Upper lobe of left lung (tissue), 6 donors: ENCODE measurements around the gene NUP210. TPM values are rescaled to one million over a fixed set of nuclear protein-coding genes. Genes with fewer than 3 reads are reported as not detected.

Experiments used
- ATAC-seq, 2 donors: fragments of 200-7000 bp; cut with Tn5 transposase; one replicate each; pipeline ENCODE4 v1.9.1; 2022; ENCODE audit warnings: mild to moderate bottlenecking in 2 of 2, moderate library complexity in 2 of 2; ENCODE audit not compliant: low FRiP score in 2 of 2
- DNase-seq, 2 donors: peaks; one replicate each; pipeline ENCODE4 v3.0.0-alpha.2; 2019 to 2020
- H3K27ac ChIP-seq, 4 donors: fragments of 200-600 bp; sonication (generic); one replicate each; pipeline ENCODE4 v1.5.1; 2016 to 2019
- H3K27me3 ChIP-seq, 4 donors: fragments of 200-600 bp; sonication (generic); one replicate each; pipeline ENCODE4 v1.5.1; 2017 to 2019
- H3K36me3 ChIP-seq, 4 donors: fragments of 200-600 bp; sonication (generic); one replicate each; pipeline ENCODE4 v1.5.1; 2016 to 2019
- H3K4me1 ChIP-seq, 4 donors: fragments of 200-600 bp; sonication (generic); one replicate each; pipeline ENCODE4 v1.5.1; 2018 to 2019
- H3K4me3 ChIP-seq, 4 donors: fragments of 200-600 bp; sonication (generic); one replicate each; pipeline ENCODE4 v1.5.1; 2017 to 2019; ENCODE audit warnings: mild to moderate bottlenecking in 2 of 4, moderate library complexity in 1 of 4
- H3K9me3 ChIP-seq, 4 donors: fragments of 200-600 bp; sonication (generic); one replicate each; pipeline ENCODE4 v1.5.1; 2018 to 2019
- CTCF ChIP-seq, 6 experiments: fragments of 450-650 bp in 4 of 6; fragments of 200-600 bp in 2 of 6; sonication (generic) in 2 of 6; IDR thresholded peaks; one replicate each; pipeline ENCODE4 v1.5.1; 2016 to 2019; ENCODE audit warnings: antibody characterized with exemption in 6 of 6
- EP300 ChIP-seq, 4 donors: sonication (generic); formaldehyde crosslinking; IDR thresholded peaks; one replicate each; pipeline ENCODE4 v1.5.1; 2017; ENCODE audit warnings: antibody characterized with exemption in 4 of 4, control low read depth in 2 of 4
- POLR2A ChIP-seq, 4 donors: fragments of 450-650 bp; IDR thresholded peaks; one replicate each; pipeline ENCODE4 v1.5.1; 2016 to 2017; ENCODE audit warnings: antibody characterized with exemption in 4 of 4, mild to moderate bottlenecking in 2 of 4
- POLR2AphosphoS5 ChIP-seq, 2 donors: sonication (generic); formaldehyde crosslinking; IDR thresholded peaks; one replicate each; pipeline ENCODE4 v1.5.1; 2017; ENCODE audit warnings: antibody characterized with exemption in 2 of 2
- WGBS, 2 donors: methylation state at CpG; one replicate each; pipeline ENCODE4 v1.1.5; 2017 to 2018; 5-methylcytosine and 5-hydroxymethylcytosine counted together
- total RNA-seq, 6 donors: library from RNA; depleted of rRNA in 4 of 6; stranded (reverse); fragments of >200 nt in 4 of 6; gene quantifications; one replicate each; pipeline versions ENCODE4 v1.1.0 to v1.2.1, GENCODE V29; 2016 to 2021
- donor health status: DM: no; HTN: no; CAD: no; lungs with moderate emphysema.
- donor health status: DM: no; HTN: yes; CAD: no; lungs with severe emphysema.

Gene NUP210
- total RNA-seq, 6 donors from 2014 or later: 14.6 to 23.0 (median 20.8) TPM

DNA sequence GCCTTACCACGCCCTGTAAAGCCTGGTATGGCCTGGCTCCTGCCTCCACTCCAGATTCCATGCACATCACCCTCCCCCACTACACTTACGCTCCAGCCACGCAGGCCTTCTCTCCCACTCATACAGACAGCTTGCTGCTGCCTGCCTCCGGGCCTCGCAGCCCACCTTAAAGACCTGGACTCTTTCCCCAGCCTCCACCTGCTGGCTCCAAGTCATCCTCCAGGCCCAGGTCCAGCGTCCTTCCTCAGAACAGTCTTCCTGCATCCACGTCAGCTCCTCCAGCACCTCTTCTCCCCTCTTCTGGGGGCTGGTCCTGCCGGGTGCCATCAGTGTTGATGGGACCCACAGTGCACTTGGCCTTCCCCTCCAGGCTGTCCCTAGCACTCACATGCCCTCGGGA is 75.5 kb downstream of the NUP210 start:
- ATAC-seq: no peak
- WGBS, 2 donors: 93 to 94% methylated on average over 9 of the region's 9 CpGs

DNA sequence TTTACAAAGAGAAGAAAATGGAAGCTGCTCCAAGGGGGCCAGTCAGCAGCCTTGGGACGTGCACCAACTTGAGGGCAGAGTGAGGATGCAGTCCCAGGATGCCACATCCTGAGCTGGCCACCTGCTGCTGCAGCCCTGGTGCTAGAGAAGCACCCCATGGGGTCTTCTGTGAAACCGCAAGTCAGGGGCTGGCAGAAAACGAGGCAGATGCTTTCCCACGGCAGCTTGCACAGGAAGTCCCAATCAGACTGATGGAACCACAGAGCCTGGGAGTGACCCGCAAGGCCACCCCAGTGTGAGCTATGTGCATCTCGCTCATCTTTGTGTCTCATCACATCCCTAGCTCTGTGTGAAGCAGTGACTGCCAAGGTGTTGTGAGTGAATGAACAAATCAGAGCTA is 76.5 kb downstream of the NUP210 start:
- DNase-seq: no peak
- Histone ChIP-seq H3K27me3 (no peaks in the 10 kb centered on the region), H3K36me3 (peaks cover 0 to 14% (median 13%) of the 10 kb centered on the region in 4 donors), H3K4me1 (no peaks in the 10 kb centered on the region), H3K4me3 (no peak overlapping the region), H3K9me3 (no peaks in the 10 kb centered on the region), H3K27ac (no peak overlapping the region)
- no peak for ATAC-seq
- WGBS, 2 donors: 63 to 85% methylated on average over 5 to 6 of the region's 6 CpGs
- TF ChIP-seq CTCF (IDR thresholded peaks at IDR 0.05) (no peak), EP300 (IDR thresholded peaks at IDR 0.05) (no peak), POLR2A (IDR thresholded peaks at IDR 0.05) (no peak), POLR2AphosphoS5 (IDR thresholded peaks at IDR 0.05) (no peak)

More for the DNA sequence above, 75.5 kb downstream of the NUP210 start:
- Histone ChIP-seq H3K27ac (no peak overlapping the region), H3K36me3 (peaks cover 0 to 18% (median 15%) of the 10 kb centered on the region in 4 donors), H3K4me1 (no peaks in the 10 kb centered on the region), H3K9me3 (no peaks in the 10 kb centered on the region), H3K27me3 (no peaks in the 10 kb centered on the region), H3K4me3 (no peak overlapping the region)
- no peak for DNase-seq
- TF ChIP-seq EP300 (IDR thresholded peaks at IDR 0.05) (no peak), POLR2A (IDR thresholded peaks at IDR 0.05) (no peak), CTCF (IDR thresholded peaks at IDR 0.05) (no peak), POLR2AphosphoS5 (IDR thresholded peaks at IDR 0.05) (no peak)

DNA sequence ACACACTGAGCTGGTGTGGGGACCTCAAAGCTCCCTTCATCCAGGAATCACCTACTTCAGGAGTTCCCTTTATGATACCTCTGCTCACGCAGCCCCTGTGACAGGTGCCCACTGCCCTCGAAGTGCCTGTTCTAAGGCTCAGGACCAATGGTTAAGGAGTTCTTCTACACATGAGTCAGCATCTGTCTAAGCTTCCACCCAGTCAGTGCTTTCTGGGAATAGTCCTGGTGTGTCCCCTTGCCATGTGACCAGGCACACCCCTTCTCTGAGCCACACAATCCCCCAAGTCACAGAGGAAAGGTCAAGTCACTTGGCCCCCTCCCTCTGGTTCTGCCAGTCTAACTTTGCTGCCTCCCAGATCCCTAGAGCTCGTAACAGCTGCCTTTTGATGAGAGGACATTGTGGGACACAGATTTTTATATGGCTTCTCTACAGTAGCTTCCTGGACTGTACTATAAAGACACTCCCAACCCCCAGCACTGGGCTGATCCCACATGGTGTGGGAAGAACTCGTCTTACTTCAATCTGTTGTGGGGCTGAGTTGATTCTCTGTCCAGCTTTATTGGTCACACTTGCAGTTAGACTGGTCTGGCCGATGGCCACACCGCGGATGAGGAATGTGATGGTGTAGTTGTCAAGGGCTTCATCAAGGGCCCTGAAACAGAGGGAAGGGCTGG is 78.8 kb downstream of the NUP210 start:
- peaks cover 0 to 27% (median 17%) of the 10 kb centered on the region in 4 donors for H3K36me3 ChIP-seq
- no peak overlapping the region for H3K4me3 ChIP-seq
- no peak for TF ChIP-seq POLR2AphosphoS5 (IDR thresholded peaks at IDR 0.05)
- no peak for TF ChIP-seq EP300 (IDR thresholded peaks at IDR 0.05)
- TF ChIP-seq POLR2A (IDR thresholded peaks at IDR 0.05): no peak
- TF ChIP-seq CTCF (IDR thresholded peaks at IDR 0.05): no peak
- no peak overlapping the region for H3K27ac ChIP-seq
- no peaks in the 10 kb centered on the region for H3K4me1 ChIP-seq
- H3K27me3 ChIP-seq: no peaks in the 10 kb centered on the region
- DNase-seq: no peak
- no peaks in the 10 kb centered on the region for H3K9me3 ChIP-seq
- WGBS, 2 donors: 97 to 99% methylated on average over 7 of the region's 7 CpGs
- ATAC-seq: no peak

DNA sequence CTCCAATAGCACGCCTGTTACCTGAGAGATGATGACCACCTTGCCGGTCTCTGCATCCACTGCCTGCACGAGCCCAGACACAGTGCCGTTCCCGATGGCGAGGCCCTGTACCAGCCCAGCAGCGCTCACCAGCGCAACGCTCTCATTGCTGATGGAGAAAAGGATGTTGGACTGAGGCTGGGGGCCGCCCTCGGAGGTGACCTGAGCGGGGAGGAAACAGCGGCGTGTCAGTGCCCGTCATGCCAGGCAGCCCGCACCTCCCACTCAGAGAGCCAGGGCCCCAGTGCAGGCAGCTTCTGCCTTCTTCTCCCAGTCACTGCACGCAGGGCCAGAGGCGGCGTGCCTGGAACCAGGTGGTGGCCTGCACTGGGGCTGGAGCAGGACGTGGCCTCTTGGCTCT is 80.3 kb downstream of the NUP210 start:
- ATAC-seq: no peak

More for the DNA sequence above, 80.3 kb downstream of the NUP210 start:
- DNase-seq: no peak
- H3K4me1 ChIP-seq: no peaks in the 10 kb centered on the region
- WGBS, 2 donors: 91 to 100% methylated on average over 6 to 20 of the region's 20 CpGs
- no peak overlapping the region for H3K4me3 ChIP-seq
- peaks cover 0 to 27% (median 23%) of the 10 kb centered on the region in 4 donors for H3K36me3 ChIP-seq
- no peak overlapping the region for H3K27ac ChIP-seq
- H3K27me3 ChIP-seq: no peaks in the 10 kb centered on the region
- TF ChIP-seq POLR2A (IDR thresholded peaks at IDR 0.05) (no peak), POLR2AphosphoS5 (IDR thresholded peaks at IDR 0.05) (no peak), CTCF (IDR thresholded peaks at IDR 0.05) (no peak), EP300 (IDR thresholded peaks at IDR 0.05) (no peak)
- no peaks in the 10 kb centered on the region for H3K9me3 ChIP-seq
